Right lung (tissue), 5 donors: ENCODE measurements around the gene POU4F2. TPM values are rescaled to one million over a fixed set of nuclear protein-coding genes. Genes with fewer than 3 reads are reported as not detected.
"Not testable (repeated sequence)": the region's sequence is repeated elsewhere in the genome, so short reads cannot be mapped to it uniquely, and the experiment has no call there.

ENCODE experiments used
- DNase-seq, 2 donors: peaks; one replicate each; pipeline ENCODE4 v3.0.0-alpha.2; 2013
- polyA plus RNA-seq, 5 donors: library from polyadenylated mRNA; unstranded; fragments of 120-200 nt; gene quantifications; one replicate each; pipeline versions ENCODE4 v1.2.1 to v1.2.3, GENCODE V29; 2013; ENCODE audit warnings: inconsistent platforms in 1 of 5, low replicate concordance in 1 of 5; ENCODE audit not compliant: insufficient read length in 5 of 5, insufficient read depth in 1 of 5

POU4F2 gene
- polyA plus RNA-seq, 5 donors, result not detected

DNA sequence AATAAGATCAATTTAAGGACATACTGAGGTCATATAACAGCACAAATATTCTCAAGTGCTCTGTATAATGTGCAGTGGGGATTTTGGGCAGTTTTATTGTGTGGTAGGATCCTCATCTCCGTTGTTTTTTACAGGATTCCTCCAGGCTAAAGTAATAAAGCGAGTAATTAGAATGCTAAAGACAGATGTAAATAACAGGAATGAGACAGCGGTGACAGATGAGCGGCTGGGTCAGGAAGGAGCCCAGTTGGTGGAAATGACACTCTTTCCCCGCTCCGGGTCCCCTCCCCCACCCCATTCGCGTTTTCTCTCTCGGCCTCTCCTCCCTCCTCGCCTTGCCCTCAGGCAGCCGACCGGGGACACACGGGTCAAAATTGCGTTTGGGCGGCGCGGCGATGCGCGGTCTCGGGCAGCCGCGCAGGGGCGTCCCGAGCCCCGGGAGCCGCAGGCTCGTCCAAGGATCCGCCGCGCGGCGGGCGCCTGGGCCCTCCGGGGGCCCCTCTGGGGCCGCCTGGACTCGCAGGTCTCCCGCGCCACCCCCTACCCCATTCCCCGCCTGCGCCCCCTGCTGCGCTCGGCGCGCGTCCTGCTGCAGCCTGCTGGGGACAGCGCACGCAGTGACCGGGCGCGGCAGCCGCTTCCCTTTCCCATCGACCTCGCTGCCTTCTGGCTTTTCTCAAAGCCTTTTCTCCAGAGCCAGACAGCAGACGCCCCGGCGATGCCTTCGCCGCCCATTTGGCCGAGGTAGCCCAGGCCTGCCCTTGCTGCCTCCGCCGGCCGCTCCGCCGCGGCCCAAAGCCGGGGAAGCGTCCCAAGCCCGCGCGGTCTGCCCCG lies 16.2 kb downstream of the POU4F2 start:
- no peak for DNase-seq

DNA sequence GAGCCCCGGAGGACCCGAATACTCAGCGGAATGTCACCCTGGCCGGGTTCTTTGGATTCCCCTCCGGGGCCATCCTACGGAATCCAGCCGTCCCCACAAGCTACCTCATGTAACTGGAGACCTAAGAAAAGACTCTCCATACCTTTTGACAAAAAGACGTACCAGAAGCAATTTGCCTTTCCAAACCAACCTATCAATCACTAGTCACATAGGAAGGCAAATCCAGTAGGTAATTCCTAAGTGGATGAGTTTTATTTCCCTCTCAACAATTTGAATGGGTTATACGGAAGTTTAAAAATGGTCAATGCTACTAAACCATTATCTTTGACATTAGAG lies 16.8 kb downstream of the POU4F2 start:
- no peak for DNase-seq

DNA sequence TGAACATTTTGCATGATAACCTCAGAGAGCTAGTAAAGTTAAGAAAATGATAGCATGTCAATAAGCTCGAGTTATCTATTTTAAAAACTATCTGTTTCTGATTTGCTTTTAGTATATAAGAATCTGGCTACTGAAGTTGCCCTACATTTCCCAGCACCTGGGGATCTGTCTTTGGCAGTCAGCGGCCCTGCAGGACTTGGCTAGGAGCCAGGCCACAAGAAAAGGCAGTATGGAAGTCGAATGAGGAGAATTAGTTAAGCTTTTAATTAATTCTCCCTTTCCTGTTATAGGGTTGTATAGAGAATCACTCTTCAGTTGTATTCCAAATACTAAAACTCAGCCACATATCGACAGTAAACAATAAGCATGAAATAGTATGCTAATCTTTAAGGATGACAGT lies 22.7 kb downstream of the POU4F2 start:
- no peak for DNase-seq

DNA sequence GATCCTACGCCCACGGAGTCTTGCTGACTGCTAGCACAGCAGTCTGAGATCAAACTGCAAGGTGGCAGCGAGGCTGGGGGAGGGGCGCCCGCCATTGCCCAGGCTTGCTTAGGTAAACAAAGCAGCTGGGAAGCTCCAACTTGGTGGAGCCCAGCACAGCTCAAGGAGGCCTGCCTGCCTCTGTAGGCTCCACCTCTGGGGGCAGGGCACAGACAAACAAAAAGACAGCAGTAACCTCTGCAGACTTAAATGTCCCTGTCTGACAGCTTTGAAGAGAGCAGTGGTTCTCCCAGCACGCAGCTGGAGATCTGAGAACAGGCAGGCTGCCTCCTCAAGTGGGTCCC lies 25.2 kb downstream of the POU4F2 start:
- DNase-seq, result not testable (repeated sequence)

DNA sequence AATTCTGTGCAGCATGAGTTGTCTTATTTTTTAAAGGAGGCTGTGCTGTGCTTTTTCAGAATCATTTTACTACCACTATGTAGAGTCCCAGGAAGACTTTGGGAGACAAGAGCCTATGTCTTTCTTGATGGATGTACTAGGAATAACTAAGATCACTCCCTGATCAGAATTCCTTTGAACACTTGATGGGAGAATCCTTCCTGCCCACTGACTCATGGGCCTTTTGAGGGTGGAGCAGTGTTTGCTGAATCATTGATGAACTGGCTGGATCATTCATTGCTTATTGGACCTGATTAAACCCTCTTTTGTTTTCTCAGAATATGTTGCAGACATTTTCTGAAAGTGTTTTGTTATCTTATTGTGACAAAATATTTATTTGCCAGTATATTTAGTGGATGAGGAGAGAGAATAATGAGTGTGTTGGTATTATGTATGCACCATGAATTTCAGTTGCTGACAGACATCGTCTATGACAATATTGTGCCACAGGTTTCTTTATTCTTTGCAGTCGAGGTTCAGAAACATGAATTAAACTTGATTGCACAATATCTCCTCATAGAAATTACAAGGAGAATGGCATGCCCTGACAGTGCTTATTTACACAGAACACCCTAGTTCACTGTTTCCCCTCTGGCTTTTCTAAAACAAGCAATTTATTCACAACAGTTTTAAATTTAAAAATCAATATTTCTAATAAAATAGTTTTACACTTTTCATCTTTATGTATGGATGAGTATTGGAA lies 36.3 kb downstream of the POU4F2 start:
- no peak for DNase-seq

Other genes starting within 250 kb of the POU4F2 start
- gene SLC10A7, start 117.0 kb upstream of the POU4F2 start, polyA plus RNA-seq, result 10 to 100 TPM; 10.6 to 22.2 (median 21.8) TPM